LNCaP clone FGC (cell line): ENCODE data around the gene EEPD1.

ENCODE experiments used
- DNase-seq: peaks from one replicate; pipeline ENCODE4 v3.0.0-alpha.2; 2011; ENCODE audit warnings: low read depth
- H3K4me3 ChIP-seq: 2 replicates; pipeline ENCODE4 v1.5.1; 2011; ENCODE audit warnings: mild to moderate bottlenecking, low read depth, low read length, control low read depth
- CTCF ChIP-seq: IDR thresholded peaks from 2 replicates; pipeline ENCODE4 v1.5.1; 2012; ENCODE audit warnings: mild to moderate bottlenecking; ENCODE audit not compliant: control insufficient read depth, insufficient read depth; ENCODE audit errors: extremely low read depth

EEPD1 gene

GRCh38 chr7:36280840-36281812 is 128.1 kb downstream of the EEPD1 start:
- DNase-seq: no peak
- no peak overlapping the region for H3K4me3 ChIP-seq
- no peak for TF ChIP-seq CTCF

GRCh38 chr7:36281945-36282717 is 129.1 kb downstream of the EEPD1 start:
- no peak for TF ChIP-seq CTCF
- DNase-seq: no peak
- H3K4me3 ChIP-seq: no peak overlapping the region

- DNase-seq: no peak
Observed at GRCh38 chr7:36283181-36283580, 130.1 kb downstream of the EEPD1 start.

GRCh38 chr7:36283711-36284130 is 130.7 kb downstream of the EEPD1 start:
- TF ChIP-seq CTCF: no peak
- H3K4me3 ChIP-seq: no peak overlapping the region
- no peak for DNase-seq

More at GRCh38 chr7:36283181-36283580, 130.1 kb downstream of the EEPD1 start:
- TF ChIP-seq CTCF: no peak
- no peak overlapping the region for H3K4me3 ChIP-seq

- no peak overlapping the region for H3K4me3 ChIP-seq
- TF ChIP-seq CTCF: no peak
- DNase-seq: no peak
Observed at GRCh38 chr7:36284456-36285090, 131.5 kb downstream of the EEPD1 start.

GRCh38 chr7:36285276-36285675 is 132.2 kb downstream of the EEPD1 start:
- no peak overlapping the region for H3K4me3 ChIP-seq
- TF ChIP-seq CTCF: no peak
- no peak for DNase-seq
